Measurements from ENCODE around the gene CDK5RAP1.

DNA sequence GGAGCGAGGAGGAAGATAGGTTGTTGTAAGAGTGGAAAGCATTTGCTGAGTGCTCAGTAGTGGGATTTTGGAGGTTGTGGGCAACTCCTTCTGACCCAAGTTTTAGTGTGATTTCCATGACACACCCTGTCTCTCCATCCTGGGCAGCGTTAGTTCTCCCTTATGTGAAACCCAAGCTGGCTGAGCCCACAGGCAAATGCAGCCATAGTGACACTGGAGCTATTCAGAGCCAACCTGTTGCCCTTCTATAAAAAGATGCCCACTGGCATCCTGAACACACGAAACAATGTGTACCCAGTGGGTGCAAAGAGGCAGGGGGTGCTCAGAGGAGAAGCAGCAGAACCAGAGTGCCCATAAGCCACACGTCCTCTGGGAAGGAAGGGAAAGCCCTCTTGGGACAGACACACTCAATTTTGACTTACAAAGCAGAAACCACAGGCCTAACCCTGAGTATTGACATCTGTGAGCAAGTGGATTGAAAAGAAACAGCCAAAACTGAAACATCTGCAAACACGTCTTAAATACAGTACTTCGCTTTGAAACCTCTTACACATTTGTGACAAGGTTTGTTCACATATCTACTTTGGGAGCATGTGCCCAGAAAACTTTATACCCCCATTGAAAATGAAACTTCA lies 63.7 kb downstream of the CDK5RAP1 start:
- TF ChIP-seq, protein P1, sequence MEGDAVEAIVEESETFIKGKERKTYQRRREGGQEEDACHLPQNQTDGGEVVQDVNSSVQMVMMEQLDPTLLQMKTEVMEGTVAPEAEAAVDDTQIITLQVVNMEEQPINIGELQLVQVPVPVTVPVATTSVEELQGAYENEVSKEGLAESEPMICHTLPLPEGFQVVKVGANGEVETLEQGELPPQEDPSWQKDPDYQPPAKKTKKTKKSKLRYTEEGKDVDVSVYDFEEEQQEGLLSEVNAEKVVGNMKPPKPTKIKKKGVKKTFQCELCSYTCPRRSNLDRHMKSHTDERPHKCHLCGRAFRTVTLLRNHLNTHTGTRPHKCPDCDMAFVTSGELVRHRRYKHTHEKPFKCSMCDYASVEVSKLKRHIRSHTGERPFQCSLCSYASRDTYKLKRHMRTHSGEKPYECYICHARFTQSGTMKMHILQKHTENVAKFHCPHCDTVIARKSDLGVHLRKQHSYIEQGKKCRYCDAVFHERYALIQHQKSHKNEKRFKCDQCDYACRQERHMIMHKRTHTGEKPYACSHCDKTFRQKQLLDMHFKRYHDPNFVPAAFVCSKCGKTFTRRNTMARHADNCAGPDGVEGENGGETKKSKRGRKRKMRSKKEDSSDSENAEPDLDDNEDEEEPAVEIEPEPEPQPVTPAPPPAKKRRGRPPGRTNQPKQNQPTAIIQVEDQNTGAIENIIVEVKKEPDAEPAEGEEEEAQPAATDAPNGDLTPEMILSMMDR (IDR thresholded peaks at IDR 0.05; ENCODE audit: low read depth, low read length, poor library complexity, severe bottlenecking) = no peak
- TF ChIP-seq EZH2phosphoT487 (IDR thresholded peaks at IDR 0.05; ENCODE audit: borderline replicate concordance, low read length) = no peak
